ENCODE results near the gene TTC28.

DNA sequence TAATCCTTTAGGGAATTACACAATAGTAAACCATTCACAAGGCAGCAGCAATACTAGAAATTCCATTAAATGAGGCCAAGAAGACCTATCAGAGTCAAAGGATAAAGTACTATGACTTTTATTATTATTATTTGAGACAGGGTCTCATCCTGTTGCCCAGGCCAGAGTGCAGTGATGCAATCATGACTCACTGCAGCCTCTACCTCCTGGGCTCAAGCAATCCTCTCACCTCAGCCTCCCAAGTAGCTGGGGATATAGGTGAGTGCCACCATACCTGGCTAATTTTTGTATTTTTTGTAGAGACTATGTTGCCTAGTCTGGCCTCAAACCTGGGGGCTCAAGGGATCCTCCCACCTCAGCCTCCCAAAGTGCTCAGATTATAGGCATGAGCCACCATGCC is 51.8 kb downstream of the TTC28 start:
- no peak for TF ChIP-seq POLR2A (IDR thresholded peaks at IDR 0.05)
- TF ChIP-seq, protein P1, sequence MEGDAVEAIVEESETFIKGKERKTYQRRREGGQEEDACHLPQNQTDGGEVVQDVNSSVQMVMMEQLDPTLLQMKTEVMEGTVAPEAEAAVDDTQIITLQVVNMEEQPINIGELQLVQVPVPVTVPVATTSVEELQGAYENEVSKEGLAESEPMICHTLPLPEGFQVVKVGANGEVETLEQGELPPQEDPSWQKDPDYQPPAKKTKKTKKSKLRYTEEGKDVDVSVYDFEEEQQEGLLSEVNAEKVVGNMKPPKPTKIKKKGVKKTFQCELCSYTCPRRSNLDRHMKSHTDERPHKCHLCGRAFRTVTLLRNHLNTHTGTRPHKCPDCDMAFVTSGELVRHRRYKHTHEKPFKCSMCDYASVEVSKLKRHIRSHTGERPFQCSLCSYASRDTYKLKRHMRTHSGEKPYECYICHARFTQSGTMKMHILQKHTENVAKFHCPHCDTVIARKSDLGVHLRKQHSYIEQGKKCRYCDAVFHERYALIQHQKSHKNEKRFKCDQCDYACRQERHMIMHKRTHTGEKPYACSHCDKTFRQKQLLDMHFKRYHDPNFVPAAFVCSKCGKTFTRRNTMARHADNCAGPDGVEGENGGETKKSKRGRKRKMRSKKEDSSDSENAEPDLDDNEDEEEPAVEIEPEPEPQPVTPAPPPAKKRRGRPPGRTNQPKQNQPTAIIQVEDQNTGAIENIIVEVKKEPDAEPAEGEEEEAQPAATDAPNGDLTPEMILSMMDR (IDR thresholded peaks at IDR 0.05) = no peak

All from lower leg skin (tissue), 3 donors.